Measurements from ENCODE around the gene SCMH1.
"Not testable (repeated sequence)": the region's sequence is repeated elsewhere in the genome, so short reads cannot be mapped to it uniquely, and the experiment has no call there.

Gene SCMH1

GRCh38 chr1:41152622-41153044, 89.5 kb downstream of the SCMH1 start:
- no peak for DNase-seq (ENCODE audit: low read depth in 2 of 2)

- no peak for DNase-seq (ENCODE audit: low read depth in 2 of 2)
Observed at GRCh38 chr1:41151846-41152245, 90.3 kb downstream of the SCMH1 start.

DNA sequence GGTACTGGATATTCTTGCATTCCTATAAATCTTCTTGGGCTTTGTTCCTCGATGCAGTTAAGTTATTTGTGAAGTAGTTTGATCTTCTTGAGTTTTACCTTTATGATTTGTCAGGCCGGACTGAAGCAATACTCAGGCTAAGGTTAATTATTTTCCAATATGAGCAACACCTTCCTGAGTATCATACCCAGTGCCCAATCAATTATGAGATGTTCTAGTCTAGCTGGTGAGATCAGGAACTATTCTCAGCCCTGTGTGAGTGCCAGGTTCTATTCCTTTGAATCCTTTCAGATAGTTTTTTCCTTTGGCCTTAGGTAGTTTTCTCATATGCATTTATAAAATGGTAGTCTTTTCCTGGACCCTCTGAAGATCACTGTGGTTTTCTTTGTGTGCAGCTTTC, 92.5 kb downstream of the SCMH1 start:
- no peak for DNase-seq (ENCODE audit: low read depth in 2 of 2)

- no peak for DNase-seq (ENCODE audit: low read depth in 2 of 2)
Observed at GRCh38 chr1:41144285-41144684, 97.8 kb downstream of the SCMH1 start.

- DNase-seq (ENCODE audit: low read depth in 2 of 2) = no peak
Observed at GRCh38 chr1:41138549-41138948, 103.6 kb downstream of the SCMH1 start.

DNA sequence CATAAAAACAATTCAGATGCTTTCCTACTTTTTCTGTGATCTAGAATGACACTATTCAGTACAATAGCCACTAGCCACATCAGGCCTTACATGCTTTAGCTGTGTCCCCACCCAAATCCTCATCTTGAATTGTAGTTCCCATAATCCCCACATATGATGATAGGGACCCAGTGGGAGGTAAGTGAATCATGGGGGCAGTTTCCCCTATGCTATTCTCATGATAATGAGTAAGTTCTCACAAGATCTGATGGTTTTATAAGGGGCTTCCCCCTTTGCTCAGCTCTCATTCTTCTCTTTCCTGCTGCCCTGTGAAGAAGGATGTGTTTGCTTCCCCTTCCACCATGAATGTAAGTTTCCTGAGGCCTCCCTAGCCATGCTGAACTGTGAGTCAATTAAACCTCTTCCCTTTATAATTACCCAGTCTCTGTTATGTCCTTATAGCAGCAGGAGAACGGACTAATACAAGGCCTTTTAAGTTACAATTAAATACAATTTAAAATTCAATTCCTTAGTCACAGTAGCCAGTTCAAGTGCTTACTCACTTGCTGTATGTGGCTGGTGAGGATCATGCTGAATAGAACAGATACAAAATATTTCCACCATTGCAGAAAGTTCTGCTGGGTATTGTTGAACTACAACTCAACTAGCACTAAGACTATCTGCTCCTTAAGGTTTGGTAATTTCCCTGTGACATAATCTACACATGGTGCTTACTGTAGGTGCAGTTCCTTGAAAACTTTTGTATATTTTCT, 106.7 kb downstream of the SCMH1 start:
- DNase-seq (ENCODE audit: low read depth in 2 of 2) = no peak

DNA sequence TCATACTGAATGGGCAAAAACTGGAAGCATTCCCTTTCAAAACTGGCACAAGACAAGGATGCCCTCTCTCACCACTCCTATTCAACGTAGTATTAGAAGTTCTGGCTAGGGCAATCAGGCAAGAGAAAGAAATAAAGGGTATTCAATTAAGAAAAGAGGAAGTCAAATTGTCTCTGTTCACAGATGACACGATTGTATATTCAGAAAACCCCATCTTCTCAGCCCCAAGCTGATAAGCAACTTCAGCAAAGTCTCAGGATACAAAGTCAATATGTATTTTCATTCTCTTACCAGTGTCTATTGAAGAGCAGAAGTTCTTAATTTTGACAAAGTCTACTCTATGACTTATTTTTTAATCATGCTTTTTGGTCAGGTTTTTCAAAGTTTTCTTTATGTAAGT, 107.8 kb downstream of the SCMH1 start:
- not testable (repeated sequence) for DNase-seq (ENCODE audit: low read depth in 2 of 2)

- DNase-seq (ENCODE audit: low read depth in 2 of 2) = no peak
Observed at GRCh38 chr1:41122851-41123518, 119.1 kb downstream of the SCMH1 start.

DNA sequence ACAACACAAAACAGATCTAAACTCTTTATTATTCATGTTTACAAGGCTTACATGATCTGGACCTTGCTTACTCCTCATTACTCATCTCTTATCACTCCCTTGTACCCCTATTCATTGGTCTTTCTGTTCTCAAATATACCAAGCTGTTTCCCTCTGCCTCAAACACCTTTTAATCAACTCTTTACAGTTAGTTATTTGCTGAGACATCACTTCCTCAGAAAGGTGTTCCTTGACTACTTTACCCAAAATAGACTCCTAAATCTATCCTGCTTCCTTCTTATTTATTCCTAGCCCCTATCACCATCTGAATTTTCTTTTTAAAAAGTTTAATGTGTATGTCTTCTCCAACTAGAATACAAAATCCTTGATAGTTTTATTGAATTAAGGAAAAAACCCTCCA, 120.0 kb downstream of the SCMH1 start:
- no peak for DNase-seq (ENCODE audit: low read depth in 2 of 2)

DNA sequence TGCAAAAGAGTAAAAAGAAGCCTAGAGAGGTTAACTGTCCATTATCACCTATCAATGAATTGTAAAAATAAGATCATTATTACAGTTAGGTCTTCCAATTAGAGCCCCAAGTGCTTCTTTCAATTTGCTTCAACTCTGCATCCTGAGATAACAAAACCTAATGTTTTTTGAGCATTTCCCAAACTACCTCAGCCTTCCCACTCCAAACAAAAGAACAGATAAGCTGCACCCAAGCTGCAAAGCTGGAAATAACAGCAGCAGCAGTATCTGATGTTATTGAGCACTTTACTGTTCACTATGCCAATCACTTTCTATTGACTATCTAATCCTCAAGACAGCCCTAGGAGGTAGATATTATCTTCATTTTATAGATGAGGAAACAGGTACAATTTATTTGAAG, 123.5 kb downstream of the SCMH1 start:
- no peak for DNase-seq (ENCODE audit: low read depth in 2 of 2)

DNA sequence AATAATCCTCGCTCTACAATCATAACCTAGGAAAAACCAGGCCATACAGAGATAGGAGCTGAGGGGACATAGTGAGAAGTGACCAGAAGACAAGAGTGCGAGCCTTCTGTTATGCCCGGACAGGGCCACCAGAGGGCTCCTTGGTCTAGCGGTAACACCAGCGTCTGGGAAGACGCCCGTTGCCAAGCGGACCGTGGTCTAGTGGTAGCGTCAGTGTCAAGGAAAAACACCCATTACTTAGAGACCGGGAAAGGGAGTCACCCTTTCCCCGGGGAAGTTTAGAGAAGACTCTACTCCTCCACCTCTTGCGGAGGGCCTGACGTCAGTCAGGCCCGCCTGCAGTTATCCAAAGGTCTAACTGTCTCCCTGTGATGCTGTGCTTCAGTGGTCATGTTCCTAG, 124.9 kb downstream of the SCMH1 start:
- DNase-seq (ENCODE audit: low read depth in 2 of 2) = not testable (repeated sequence)

DNA sequence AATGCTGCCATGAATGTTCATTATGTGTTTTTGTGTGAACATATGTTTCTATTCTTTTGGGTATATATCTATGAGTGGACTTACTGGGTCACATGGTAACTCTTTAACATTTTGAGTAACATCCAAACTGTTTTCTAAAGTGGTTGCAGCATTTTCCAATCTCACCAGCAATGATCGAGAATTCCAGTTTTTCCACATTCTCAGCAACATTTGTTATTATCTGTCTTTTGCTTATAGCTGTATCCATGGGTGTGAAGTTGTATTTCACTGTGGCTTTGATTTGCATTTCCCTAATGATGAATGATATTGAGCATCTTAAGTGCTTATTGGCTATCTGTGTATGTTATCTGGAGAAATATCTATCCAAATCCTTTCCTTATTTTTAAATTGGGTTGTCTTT, 131.4 kb downstream of the SCMH1 start:
- no peak for DNase-seq (ENCODE audit: low read depth in 2 of 2)

GRCh38 chr1:41110286-41110685, 131.8 kb downstream of the SCMH1 start:
- DNase-seq (ENCODE audit: low read depth in 2 of 2) = no peak

- DNase-seq (ENCODE audit: low read depth in 2 of 2) = no peak
Observed at GRCh38 chr1:41109310-41110197, 132.6 kb downstream of the SCMH1 start.

DNA sequence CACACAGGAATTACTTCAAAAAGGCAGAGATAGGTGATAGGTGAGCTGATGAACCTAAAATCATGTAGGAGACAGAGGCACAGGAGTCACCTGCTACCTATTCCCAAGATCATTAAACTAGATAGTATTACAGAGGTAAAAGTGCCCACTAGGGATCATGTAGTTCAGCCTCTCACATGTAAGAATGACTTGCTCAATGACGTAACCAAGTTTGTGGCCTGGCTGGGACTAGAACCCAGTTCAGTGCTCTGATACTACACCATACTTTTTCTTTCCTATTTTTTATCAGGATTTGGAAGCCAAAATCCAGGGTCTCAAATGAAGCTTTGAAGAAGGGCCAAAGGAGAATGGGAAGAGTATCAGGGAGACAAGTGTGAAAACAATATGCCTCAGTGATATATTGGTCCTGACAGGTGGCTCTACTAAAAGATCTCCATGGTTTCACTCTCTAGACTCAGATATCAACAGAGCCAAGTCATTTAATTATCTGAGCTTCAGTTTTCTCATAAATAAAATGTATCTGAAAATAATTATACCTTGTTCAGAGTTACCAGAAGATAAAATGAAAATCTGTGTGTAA, 133.3 kb downstream of the SCMH1 start:
- DNase-seq (ENCODE audit: low read depth in 2 of 2) = no peak

- no peak for DNase-seq (ENCODE audit: low read depth in 2 of 2)
Observed at GRCh38 chr1:41103766-41104165, 138.3 kb downstream of the SCMH1 start.

DNA sequence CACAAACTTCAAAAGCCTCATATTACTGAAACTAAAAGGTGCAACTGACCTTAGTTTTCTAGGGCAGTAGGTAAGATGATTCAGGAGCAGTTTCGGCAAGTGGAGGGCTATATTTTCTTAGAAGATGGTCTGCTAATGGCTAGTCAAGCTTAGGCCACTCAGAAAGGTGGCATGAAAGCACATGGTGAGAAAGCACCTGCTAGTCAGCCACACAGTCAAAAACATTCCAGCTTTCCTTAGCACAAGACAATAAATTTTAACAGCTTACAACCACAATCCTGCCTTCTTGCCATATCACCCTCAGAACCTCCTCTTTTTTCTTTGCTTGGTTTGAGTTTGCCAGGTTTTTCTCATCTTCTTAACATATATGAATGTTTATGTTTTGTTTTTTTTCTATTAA, 139.5 kb downstream of the SCMH1 start:
- DNase-seq (ENCODE audit: low read depth in 2 of 2) = no peak

DNA sequence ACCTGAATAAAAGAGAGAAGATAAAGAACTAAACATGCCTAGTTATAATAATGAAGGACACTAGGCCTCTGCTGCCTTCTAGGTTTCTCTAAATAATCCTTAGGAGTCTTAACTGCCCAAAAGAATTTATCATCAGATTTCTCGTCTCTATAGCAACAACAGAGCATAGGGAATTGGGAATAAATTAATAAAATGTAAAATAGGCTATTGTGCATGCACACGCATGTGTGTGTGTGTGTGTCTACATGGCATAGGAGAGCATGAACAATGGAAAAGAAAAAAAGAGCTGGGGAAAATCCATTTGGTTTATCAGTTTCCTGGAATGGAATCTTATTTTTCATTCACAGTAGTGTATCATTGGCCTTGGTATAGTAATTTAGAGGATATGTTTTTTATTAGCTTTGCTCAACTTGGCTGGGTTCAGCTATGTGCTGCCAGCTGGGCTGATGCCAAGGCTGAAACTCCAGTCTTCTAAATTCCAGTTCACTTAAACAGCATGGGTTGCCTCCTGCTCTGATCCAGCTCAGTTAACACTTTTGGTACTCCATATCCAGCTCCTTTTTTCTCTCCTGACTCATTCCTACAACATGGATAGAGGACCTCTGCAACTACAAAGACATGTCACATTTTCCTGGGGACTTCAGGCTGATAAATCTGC, 140.0 kb downstream of the SCMH1 start:
- DNase-seq (ENCODE audit: low read depth in 2 of 2) = no peak

- DNase-seq (ENCODE audit: low read depth in 2 of 2) = no peak
Observed at GRCh38 chr1:41101076-41101475, 141.0 kb downstream of the SCMH1 start.

GRCh38 chr1:41100170-41100569, 141.9 kb downstream of the SCMH1 start:
- DNase-seq (ENCODE audit: low read depth in 2 of 2) = no peak

DNA sequence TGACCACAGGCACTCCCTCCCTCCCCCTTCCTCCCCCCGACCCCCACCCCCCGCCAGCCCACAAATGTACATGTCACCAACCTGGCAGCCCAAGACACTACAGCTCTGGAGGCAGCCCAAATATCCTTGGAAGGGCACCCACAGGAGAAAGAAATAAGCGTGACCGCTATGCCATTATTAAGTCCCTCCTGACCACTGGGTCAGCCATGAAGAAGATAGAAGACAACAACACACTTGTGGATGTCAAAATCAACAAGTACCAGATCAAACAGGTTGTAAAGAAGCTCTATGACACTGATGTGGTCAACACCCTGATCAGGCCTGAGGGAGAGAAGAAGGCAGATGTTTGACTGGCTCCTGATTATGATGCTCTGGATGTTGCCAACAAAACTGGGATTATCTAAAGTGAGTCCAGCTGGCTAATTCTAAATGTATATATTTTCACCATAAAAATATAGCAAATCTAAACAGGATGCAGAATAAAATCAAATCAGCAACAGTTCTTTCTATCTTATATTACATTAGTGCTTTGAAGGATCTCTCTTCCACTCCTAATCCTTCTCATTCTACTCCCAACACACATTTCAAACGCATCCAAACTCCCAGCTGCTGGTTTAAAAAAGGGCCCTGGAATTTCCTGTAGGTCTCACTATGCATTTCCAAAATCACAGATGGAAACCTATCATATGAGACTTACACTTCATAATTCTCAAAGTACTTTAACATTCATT, 143.2 kb downstream of the SCMH1 start:
- no peak for DNase-seq (ENCODE audit: low read depth in 2 of 2)

Data from stimulated activated CD4-positive, alpha-beta T cell treated with anti-CD3 and anti-CD28 coated beads, Interleukin-1b, Interleukin-23, amount 100 ng/mL, for 4 hours (primary cell).